HCT116 (cell line): ENCODE measurements around the gene TINCR.

Experiments used
- CBX3 ChIP-seq: IDR thresholded peaks from 2 replicates; pipeline ENCODE4 v1.6.1; 2012; ENCODE audit warnings: low read depth
- CEBPB ChIP-seq: IDR thresholded peaks from 2 replicates; pipeline ENCODE4 v1.6.1; 2012; ENCODE audit warnings: low read depth
- EZH2 ChIP-seq: fragments of 200-600 bp; sonication (generic); IDR thresholded peaks from 2 replicates; pipeline ENCODE4 v1.6.1; 2017; ENCODE audit warnings: antibody characterized with exemption, mixed run types
- POLR2A ChIP-seq: IDR thresholded peaks from 2 replicates; pipeline ENCODE4 v1.7.0; 2011; ENCODE audit warnings: borderline replicate concordance; ENCODE audit not compliant: insufficient read depth, insufficient read length; ENCODE audit errors: extremely low read depth
- POLR2AphosphoS5 ChIP-seq: IDR thresholded peaks from 2 replicates; pipeline ENCODE4 v1.6.1; 2011; ENCODE audit warnings: mild to moderate bottlenecking, low read depth, low read length, moderate library complexity
- RAD21 ChIP-seq: IDR thresholded peaks from 2 replicates; pipeline ENCODE4 v1.6.1; 2012; ENCODE audit warnings: low read depth, mild to moderate bottlenecking
- ZNF274 ChIP-seq: fragments of 200-500 bp; sonication (Bioruptor generic); IDR thresholded peaks from 2 replicates; pipeline ENCODE4 v1.6.1; 2014; ENCODE audit warnings: mild to moderate bottlenecking, low read depth, low read length, inconsistent platforms
- TF ChIP-seq, protein P1 (sequence below), 3 experiments: fragments of 200-600 bp in 1 of 3; sonication (generic) in 1 of 3; IDR thresholded peaks in 2 of 3; conservative IDR thresholded peaks in 1 of 3; 2 replicates each; pipeline ENCODE4 v1.5.1; 2012 to 2017; ENCODE audit warnings: low read depth in 2 of 3, low read length in 2 of 3, antibody characterized with exemption in 1 of 3, borderline replicate concordance in 1 of 3, control low read depth in 1 of 3, mild to moderate bottlenecking in 1 of 3, mixed read lengths in 1 of 3, mixed run types in 1 of 3, moderate library complexity in 1 of 3; ENCODE audit not compliant: insufficient read depth in 1 of 3
- TF ChIP-seq, protein P2 (sequence below): IDR thresholded peaks from 2 replicates; pipeline ENCODE4 v1.6.1; 2012; ENCODE audit warnings: low read depth
- TF ChIP-seq, protein P3 (sequence below): IDR thresholded peaks from 2 replicates; pipeline ENCODE4 v1.6.1; 2011; ENCODE audit warnings: mild to moderate bottlenecking, low read length, moderate library complexity; ENCODE audit not compliant: insufficient replicate concordance; ENCODE audit errors: extremely low read depth
- TF ChIP-seq, protein P4 (sequence below): IDR thresholded peaks from 2 replicates; pipeline ENCODE4 v1.6.1; 2012

DNA sequence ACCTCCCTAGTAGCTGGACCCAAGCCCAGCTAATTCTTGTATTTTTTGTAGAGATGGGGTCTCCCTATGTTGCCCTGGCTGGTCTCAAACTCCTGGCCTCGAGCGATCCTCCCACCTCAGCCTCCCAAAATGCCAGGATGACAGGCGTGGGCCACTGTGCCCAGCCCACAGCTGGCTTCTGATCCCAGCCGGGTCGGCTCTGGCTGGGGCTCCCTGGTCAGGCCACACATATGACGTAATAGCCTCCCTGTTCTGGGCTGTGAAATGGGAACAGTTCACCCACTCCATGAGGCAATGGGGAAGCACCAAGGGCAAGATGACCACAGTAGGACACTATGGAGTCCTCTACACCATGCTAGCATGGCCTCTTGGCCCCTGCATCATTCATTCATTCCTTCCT lies 41.1 kb downstream of the TINCR start:
- no peak for TF ChIP-seq CBX3
- no peak for TF ChIP-seq POLR2A
- TF ChIP-seq, protein P1, sequence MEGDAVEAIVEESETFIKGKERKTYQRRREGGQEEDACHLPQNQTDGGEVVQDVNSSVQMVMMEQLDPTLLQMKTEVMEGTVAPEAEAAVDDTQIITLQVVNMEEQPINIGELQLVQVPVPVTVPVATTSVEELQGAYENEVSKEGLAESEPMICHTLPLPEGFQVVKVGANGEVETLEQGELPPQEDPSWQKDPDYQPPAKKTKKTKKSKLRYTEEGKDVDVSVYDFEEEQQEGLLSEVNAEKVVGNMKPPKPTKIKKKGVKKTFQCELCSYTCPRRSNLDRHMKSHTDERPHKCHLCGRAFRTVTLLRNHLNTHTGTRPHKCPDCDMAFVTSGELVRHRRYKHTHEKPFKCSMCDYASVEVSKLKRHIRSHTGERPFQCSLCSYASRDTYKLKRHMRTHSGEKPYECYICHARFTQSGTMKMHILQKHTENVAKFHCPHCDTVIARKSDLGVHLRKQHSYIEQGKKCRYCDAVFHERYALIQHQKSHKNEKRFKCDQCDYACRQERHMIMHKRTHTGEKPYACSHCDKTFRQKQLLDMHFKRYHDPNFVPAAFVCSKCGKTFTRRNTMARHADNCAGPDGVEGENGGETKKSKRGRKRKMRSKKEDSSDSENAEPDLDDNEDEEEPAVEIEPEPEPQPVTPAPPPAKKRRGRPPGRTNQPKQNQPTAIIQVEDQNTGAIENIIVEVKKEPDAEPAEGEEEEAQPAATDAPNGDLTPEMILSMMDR (IDR thresholded peaks at IDR 0.05 in 2 of 3, conservative IDR thresholded peaks at IDR 0.05 in 1 of 3; ENCODE audit: borderline replicate concordance in 1 of 3, insufficient read depth in 1 of 3, low read depth in 2 of 3, low read length in 2 of 3) = no peak
- TF ChIP-seq, protein P2, sequence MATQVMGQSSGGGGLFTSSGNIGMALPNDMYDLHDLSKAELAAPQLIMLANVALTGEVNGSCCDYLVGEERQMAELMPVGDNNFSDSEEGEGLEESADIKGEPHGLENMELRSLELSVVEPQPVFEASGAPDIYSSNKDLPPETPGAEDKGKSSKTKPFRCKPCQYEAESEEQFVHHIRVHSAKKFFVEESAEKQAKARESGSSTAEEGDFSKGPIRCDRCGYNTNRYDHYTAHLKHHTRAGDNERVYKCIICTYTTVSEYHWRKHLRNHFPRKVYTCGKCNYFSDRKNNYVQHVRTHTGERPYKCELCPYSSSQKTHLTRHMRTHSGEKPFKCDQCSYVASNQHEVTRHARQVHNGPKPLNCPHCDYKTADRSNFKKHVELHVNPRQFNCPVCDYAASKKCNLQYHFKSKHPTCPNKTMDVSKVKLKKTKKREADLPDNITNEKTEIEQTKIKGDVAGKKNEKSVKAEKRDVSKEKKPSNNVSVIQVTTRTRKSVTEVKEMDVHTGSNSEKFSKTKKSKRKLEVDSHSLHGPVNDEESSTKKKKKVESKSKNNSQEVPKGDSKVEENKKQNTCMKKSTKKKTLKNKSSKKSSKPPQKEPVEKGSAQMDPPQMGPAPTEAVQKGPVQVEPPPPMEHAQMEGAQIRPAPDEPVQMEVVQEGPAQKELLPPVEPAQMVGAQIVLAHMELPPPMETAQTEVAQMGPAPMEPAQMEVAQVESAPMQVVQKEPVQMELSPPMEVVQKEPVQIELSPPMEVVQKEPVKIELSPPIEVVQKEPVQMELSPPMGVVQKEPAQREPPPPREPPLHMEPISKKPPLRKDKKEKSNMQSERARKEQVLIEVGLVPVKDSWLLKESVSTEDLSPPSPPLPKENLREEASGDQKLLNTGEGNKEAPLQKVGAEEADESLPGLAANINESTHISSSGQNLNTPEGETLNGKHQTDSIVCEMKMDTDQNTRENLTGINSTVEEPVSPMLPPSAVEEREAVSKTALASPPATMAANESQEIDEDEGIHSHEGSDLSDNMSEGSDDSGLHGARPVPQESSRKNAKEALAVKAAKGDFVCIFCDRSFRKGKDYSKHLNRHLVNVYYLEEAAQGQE = no peak
- TF ChIP-seq POLR2AphosphoS5 = no peak
- TF ChIP-seq CEBPB = no peak
- no peak for TF ChIP-seq ZNF274
- TF ChIP-seq, protein P3, sequence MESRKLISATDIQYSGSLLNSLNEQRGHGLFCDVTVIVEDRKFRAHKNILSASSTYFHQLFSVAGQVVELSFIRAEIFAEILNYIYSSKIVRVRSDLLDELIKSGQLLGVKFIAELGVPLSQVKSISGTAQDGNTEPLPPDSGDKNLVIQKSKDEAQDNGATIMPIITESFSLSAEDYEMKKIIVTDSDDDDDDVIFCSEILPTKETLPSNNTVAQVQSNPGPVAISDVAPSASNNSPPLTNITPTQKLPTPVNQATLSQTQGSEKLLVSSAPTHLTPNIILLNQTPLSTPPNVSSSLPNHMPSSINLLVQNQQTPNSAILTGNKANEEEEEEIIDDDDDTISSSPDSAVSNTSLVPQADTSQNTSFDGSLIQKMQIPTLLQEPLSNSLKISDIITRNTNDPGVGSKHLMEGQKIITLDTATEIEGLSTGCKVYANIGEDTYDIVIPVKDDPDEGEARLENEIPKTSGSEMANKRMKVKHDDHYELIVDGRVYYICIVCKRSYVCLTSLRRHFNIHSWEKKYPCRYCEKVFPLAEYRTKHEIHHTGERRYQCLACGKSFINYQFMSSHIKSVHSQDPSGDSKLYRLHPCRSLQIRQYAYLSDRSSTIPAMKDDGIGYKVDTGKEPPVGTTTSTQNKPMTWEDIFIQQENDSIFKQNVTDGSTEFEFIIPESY = no peak
- TF ChIP-seq, protein P4, sequence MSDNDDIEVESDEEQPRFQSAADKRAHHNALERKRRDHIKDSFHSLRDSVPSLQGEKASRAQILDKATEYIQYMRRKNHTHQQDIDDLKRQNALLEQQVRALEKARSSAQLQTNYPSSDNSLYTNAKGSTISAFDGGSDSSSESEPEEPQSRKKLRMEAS = no peak
- no peak for TF ChIP-seq RAD21
- no peak for TF ChIP-seq EZH2
